HG02840 (cell line): ENCODE measurements around the gene NT5DC3.
A peak's percentile ranks its signal among the peaks of the same experiment; 100 is the strongest.

Experiments used
- ATAC-seq: cut with Tn5 transposase; IDR thresholded peaks from one replicate; pipeline ENCODE4 v1.9.1; 2021; ENCODE audit warnings: mild to moderate bottlenecking, moderate library complexity, moderate number of reproducible peaks; ENCODE audit not compliant: unreplicated experiment, low FRiP score

Gene NT5DC3

GRCh38 chr12:103840876-103841689 lies at the start of gene NT5DC3:
Gene NT5DC3 (minus strand): TSS chr12:103841234. CDS start chr12:103841156, 78 bp downstream.
- peak; percentile 73 for ATAC-seq

GRCh38 chr12:103887738-103888137 lies 46.7 kb upstream of the NT5DC3 start:
- no peak for ATAC-seq

DNA sequence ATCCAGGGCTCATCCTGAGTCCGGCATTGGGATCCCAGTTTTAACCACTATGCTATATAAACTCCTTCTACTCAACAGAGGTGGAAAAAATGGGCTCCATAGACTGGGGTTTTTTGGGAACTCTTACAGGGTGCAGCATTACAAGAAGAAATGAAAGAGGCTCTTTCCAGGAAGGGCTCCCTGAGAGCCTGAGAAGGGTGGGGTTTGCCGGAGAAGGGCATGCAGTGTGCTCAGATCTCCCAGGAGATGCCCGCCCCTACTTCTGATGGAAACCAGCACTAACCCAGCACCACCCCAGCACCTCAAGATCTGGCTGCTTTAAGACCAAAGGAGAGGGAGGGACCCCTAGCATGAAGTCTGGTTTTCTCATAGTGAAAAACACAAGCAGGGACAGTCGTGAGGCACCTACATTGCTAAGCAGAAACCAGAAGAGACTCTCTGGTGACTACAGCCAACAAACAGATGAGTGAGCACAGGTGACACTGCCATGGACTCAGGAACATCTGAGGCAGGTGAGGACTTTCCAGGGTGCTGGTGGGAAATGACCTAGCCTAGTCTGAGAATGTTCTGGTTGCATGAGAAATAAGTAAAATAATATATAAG lies 45.3 kb upstream of the NT5DC3 start:
- no peak for ATAC-seq

DNA sequence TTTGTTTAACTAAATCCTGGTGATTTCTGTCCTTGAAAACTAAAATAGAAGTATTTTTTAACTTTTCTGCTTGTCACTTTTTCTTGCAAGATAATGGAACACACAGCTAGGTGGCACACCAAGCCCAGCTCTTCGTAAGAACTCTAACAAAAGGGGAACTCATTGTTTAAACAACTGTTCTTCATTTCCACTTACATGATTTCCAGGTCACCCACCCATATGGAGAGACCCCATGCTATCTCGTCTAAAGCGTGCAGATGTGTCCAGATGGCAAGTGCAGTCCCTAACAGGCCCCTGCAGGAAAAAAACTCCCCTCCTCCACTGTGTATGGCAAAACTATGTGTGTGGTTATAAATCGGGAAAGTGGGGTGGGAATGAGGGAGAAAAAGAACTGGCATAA lies 43.3 kb upstream of the NT5DC3 start:
- ATAC-seq: no peak

GRCh38 chr12:103883908-103884307 lies 42.9 kb upstream of the NT5DC3 start:
- no peak for ATAC-seq

GRCh38 chr12:103882861-103883596 lies 42.0 kb upstream of the NT5DC3 start:
- ATAC-seq: no peak

DNA sequence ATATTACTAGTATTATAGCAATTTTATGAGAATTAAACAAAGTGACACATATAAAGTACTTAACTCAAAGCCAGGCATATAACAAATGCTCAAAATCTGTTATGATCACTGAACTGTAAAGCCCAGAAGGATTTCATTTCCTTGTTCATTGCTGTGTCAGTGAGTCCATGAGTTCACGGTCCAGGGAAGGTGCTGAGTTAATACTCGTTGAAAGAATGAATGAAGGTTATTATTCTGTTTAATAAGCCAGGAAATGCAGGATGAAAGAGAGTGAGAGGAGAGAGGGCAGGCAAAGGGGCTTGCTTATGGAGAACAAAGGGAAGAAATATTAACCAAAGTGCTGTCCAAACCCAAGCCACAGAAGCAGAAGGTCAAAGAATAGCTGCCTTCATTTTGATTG lies 40.2 kb upstream of the NT5DC3 start:
- no peak for ATAC-seq

DNA sequence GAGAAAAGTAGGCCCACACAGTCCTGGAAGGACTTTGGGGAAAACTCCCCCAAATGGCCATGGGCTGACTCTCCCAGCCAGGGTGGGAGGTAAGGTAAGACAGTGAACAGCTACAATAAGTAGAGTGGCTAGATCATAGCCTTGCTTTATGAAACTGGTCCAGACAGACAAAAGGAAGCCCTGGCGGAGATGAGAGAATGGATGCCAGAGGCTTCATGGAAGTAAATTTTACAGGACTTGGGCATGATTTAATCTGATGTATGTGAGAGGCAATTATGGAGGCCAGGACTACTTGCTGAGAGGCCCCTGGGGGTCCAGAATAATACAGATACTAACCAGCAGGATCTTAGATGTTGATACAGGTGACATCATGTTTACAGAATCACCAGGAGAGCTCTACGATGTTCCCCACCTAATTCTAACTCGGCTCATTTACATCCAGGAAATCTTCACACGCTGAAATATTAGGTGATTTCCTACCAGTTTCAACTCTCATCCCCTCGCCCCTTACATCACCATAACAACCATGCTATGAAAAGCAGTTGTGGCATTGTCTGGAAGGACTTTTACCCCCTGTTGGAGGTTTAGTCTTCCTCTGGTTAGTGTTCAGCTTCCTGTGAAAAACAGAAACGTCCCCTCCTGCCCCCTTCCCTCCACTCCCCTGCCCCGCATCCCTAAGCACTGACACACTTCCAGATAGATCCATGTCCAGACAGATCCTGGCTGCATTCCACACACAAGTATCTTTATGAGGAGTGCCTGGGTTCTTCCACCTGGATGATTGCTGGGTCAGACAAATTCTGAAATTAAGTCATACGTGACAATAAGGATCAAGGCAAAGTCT lies 39.5 kb upstream of the NT5DC3 start:
- no peak for ATAC-seq

DNA sequence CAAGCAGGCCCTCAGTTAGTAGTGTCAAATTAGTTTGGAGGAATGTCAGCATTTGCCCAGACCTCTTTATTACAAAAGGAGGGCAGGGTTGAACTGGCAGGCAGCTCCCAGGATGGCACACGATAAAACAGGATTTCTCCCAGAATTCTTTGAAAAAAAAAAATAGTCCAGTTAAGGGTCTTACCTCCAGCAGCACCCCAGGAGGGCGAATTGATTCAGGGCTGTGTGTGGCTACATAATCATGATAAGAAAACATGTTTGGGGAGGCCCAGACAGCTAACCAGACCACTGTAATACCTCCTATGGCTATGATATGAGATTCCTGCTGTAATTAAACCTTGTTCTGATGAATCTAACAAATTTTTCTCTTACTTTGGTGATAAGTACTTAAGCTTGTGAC lies 38.8 kb upstream of the NT5DC3 start:
- ATAC-seq: no peak

DNA sequence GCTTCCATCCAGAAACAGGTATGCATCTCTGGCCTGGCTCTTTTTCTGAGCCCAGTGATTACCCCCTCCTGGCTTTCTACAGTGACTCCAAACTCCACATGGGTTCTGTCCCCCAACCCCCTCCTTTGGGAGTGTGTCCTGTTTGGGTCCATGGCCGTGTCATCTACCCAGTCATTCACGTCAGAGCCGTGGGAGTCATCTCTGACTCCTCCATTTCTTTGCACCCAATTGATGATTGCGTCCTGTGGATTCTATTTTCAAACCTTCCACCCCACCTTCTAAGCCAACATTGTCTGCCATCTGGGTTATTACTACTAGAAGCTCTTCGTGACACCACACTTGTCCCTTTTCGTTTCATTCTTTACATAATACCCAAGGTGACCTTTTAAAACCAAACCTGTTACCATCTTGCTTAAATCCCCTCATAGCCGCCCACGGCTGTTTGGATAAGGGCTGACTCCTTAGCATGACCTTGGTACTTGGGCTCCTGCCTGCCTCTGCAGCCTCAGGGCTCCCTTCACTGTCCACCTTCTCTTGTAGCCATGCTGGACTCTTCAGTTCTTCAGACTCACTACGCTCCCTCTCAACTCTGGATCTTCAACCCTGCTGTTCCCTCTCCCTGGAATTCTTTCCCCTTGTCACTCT lies 38.1 kb upstream of the NT5DC3 start:
- no peak for ATAC-seq

- ATAC-seq: no peak
Observed at GRCh38 chr12:103877934-103878510, 37.0 kb upstream of the NT5DC3 start.

DNA sequence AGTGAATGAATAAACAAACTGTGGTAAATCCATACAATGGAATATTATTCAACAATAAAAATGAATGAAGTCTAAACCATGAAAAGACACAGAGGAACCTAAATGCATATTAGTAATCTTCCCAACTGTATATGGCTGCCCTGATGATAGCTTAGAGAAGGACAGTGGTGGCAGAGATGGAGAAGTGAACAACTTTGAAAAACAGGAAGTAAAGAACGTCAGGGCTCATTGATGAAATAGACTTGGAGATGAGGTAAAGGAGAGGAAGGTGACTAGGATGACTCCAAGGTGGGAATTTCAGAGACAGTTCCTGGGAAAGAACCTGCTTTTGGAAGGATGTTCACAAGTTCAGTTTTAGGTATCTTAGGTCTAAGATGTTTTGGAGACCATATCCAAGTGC lies 36.3 kb upstream of the NT5DC3 start:
- no peak for ATAC-seq

GRCh38 chr12:103875666-103876065 lies 34.6 kb upstream of the NT5DC3 start:
- ATAC-seq: no peak

DNA sequence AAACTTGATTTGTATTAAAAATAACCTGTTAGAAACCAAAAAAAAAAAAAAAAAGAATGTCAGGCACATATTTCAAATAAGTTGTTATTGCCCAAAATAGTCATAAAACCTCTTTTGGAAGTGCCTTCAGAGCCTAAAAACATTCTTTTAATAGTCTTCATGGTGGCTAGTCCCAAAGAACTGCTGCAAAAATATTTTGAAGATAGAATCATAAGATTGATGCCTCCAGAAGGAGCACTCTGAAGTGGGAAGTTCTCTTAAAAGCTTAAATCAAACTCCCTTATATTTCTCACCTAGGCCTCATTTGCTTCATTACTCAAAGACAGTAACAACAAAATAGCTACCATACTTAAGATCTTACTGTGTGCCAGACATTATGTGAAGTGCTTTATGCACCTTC lies 27.2 kb upstream of the NT5DC3 start:
- no peak for ATAC-seq

- ATAC-seq: no peak
Observed at GRCh38 chr12:103865151-103865730, 24.2 kb upstream of the NT5DC3 start.

GRCh38 chr12:103864710-103865109 lies 23.7 kb upstream of the NT5DC3 start:
- ATAC-seq: no peak

DNA sequence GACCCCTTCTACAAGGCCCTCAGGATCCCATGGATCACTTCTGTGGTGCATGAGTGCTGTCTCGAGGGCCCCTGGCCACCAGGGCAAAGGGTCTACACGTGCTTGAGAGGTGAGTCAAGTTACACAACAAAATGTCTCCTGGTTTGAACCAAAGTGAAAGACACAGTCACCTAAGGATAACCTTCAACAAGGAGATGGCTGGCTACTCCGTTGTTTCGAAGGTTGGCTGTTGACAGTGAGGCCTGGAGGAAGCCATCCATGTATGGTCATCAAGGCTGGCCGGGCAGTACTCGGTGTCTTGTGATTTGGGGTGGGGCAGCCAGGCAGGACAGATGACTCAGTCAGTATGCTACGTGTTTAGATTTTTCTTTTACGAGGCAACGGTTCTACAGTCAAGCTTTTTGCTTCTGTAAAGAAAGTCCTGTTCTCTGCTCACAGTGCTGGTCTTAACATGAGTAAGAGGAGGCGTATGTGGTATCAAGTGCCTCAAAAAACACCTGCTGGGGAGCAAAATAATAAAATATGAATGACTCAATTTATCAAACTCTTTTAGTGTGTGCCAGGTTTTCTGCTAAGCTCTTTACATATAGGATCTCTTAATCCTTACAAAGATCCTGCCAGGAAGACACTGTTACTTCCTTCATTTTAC lies 18.0 kb upstream of the NT5DC3 start:
- ATAC-seq: no peak

DNA sequence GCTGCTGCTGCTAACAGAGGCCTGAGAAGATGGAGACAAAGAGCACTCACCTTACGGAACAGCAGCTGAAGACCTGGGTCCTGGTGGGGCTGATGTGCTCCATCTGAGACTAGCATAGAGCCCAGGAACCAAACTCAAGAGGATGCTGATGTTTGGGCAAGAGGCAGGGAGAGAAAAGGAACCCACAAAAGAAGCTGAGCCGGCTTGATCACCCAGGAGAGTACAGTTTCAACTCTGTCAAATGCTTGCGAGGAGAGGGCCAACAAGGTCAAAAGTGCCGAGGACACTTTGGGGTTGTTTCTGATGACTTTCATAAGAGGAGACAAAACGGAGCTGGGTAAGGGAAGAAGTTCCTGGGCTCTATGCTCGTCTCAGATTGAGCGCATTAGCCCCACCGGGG lies 17.3 kb upstream of the NT5DC3 start:
- ATAC-seq: no peak

DNA sequence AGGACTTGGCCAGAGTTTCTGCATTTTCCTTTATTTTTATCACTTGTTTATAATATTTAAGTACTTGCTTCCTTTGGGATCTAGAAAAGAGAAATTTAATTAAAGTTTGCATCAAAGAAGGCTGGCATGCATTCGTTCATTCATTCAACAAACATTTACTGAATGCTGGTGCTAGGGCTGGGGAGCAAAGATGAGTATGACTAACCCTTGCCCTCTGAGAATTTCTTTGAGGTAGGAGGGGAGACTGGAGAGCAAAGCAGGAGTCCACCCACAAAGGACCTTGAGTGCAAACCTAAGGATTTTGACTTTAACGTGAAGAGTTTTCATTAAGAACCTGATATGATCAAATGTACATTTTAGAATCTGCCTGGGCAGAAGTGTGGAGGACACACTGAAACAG lies 16.1 kb upstream of the NT5DC3 start:
- ATAC-seq: no peak
